Hindlimb muscle (tissue), 1 donor: ENCODE data around the gene ITPK1. TPM values are rescaled to one million over a fixed set of nuclear protein-coding genes. Genes with fewer than 3 reads are reported as not detected.

Experiments
- DNase-seq: peaks from one replicate; pipeline ENCODE4 v3.0.0-alpha.2; 2013
- polyA plus RNA-seq: library from polyadenylated mRNA; unstranded; fragments of 120-200 nt; gene quantifications from one replicate; pipeline ENCODE4 v1.2.1, GENCODE V29; 2013; ENCODE audit not compliant: insufficient read length

ITPK1 gene
- polyA plus RNA-seq, 1 donor: 16.5 TPM

- DNase-seq: no peak
Observed at GRCh38 chr14:92932448-92933395, 183.0 kb downstream of the ITPK1 start.

GRCh38 chr14:92931681-92932447, 183.9 kb downstream of the ITPK1 start:
- no peak for DNase-seq

- no peak for DNase-seq
Observed at GRCh38 chr14:92930737-92931602, 184.8 kb downstream of the ITPK1 start.

- no peak for DNase-seq
Observed at GRCh38 chr14:92929689-92930608, 185.8 kb downstream of the ITPK1 start.

GRCh38 chr14:92928961-92929688, 186.6 kb downstream of the ITPK1 start:
- no peak for DNase-seq

- no peak for DNase-seq
Observed at GRCh38 chr14:92928258-92928629, 187.5 kb downstream of the ITPK1 start.

GRCh38 chr14:92927349-92928257, 188.1 kb downstream of the ITPK1 start:
- DNase-seq: no peak

GRCh38 chr14:92926931-92927330, 188.8 kb downstream of the ITPK1 start:
- DNase-seq: peak; percentile 22

- no peak for DNase-seq
Observed at GRCh38 chr14:92926180-92926845, 189.4 kb downstream of the ITPK1 start.

- DNase-seq: no peak
Observed at GRCh38 chr14:92925446-92925845, 190.3 kb downstream of the ITPK1 start.

- no peak for DNase-seq
Observed at GRCh38 chr14:92924247-92924646, 191.5 kb downstream of the ITPK1 start.

GRCh38 chr14:92923744-92924103, 192.0 kb downstream of the ITPK1 start:
- DNase-seq: no peak

- DNase-seq: peak; percentile 57
Observed at GRCh38 chr14:92922883-92923743, 192.6 kb downstream of the ITPK1 start, which contains the start of gene CHGA. Gene CHGA (plus strand): TSS chr14:92923150. CDS start chr14:92923360, 210 bp downstream.

GRCh38 chr14:92922155-92922735, 193.5 kb downstream of the ITPK1 start:
- DNase-seq: no peak

- DNase-seq: no peak
Observed at GRCh38 chr14:92920001-92920400, 195.7 kb downstream of the ITPK1 start.

GRCh38 chr14:92917956-92918355, 197.8 kb downstream of the ITPK1 start:
- DNase-seq: no peak
